Measurements from ENCODE around the gene MSRB3. TPM values are rescaled to one million over a fixed set of nuclear protein-coding genes. Genes with fewer than 3 reads are reported as not detected.

MSRB3 gene
- total and polyA plus RNA-seq, 2 donors (not counting 3 experiments of a cell fraction or from before 2014, with no cell fraction given) = 20.0 to 59.3 TPM

GRCh38 chr12:65367396-65367795 is 88.9 kb downstream of the MSRB3 start:
- DNase-seq (ENCODE audit: low read depth, low spot score) (no peak), FAIRE-seq (no peak)
- no TSS peak for BruUV-seq (replicated peaks)
- Histone ChIP-seq H3K36me3 (ENCODE audit: control insufficient read depth in 2 of 2, extremely low read depth in 1 of 2, insufficient read depth in 2 of 2, low read length in 2 of 2) (no peaks in the 10 kb centered on the region), H3K27me3 (ENCODE audit: control insufficient read depth in 2 of 2, insufficient read depth in 2 of 2, low read length in 2 of 2) (no peaks in the 10 kb centered on the region), H4K20me1 (replicated peaks; ENCODE audit: control insufficient read depth, extremely low read depth, insufficient read depth, low read length) (no peaks in the 10 kb centered on the region), H3K4me1 (ENCODE audit: control insufficient read depth, extremely low read depth, insufficient read depth, low read length) (no peaks in the 10 kb centered on the region), H3K4me2 (ENCODE audit: insufficient read depth, low read length) (no peak overlapping the region), H3K9me1 (replicated peaks; ENCODE audit: control insufficient read depth, extremely low read depth, insufficient read depth, low read length) (peaks cover 2% of the 10 kb centered on the region), H3K79me2 (ENCODE audit: control insufficient read depth, insufficient read depth, low read length) (no peaks in the 10 kb centered on the region), H3K4me3 (replicated peaks in 1 of 3; ENCODE audit: insufficient read depth in 1 of 3, low read depth in 1 of 3, low read length in 3 of 3) (no peak overlapping the region), H3K9ac (replicated peaks; ENCODE audit: extremely low read depth, insufficient read depth, low read length) (no peak overlapping the region), H3K9me3 (replicated peaks; ENCODE audit: control insufficient read depth, insufficient read depth, low read length) (no peaks in the 10 kb centered on the region), H3K27ac (ENCODE audit: insufficient read depth, low read depth, low read length) (no peak overlapping the region), H2AFZ (ENCODE audit: low read depth, low read length) (no peak overlapping the region)
- TF ChIP-seq FOS (IDR thresholded peaks at IDR 0.05; ENCODE audit: borderline replicate concordance, insufficient read depth, low read length) (no peak), POLR2A (IDR thresholded peaks at IDR 0.05; ENCODE audit: low read depth, low read length) (no peak), MYC (IDR thresholded peaks at IDR 0.05; ENCODE audit: low read depth, low read length) (no peak), CTCF (IDR thresholded peaks at IDR 0.05; ENCODE audit: extremely low read depth in 1 of 2, insufficient read depth in 1 of 2, low read depth in 1 of 2, low read length in 2 of 2) (no peak), MAX (IDR thresholded peaks at IDR 0.05; ENCODE audit: insufficient read depth, insufficient read length) (no peak), EZH2 (IDR thresholded peaks at IDR 0.05; ENCODE audit: borderline replicate concordance, low read depth, low read length, severe bottlenecking) (no peak), JUN (IDR thresholded peaks at IDR 0.05; ENCODE audit: borderline replicate concordance, insufficient read depth, insufficient read length, low read depth) (no peak), POLR2AphosphoS5 (IDR thresholded peaks at IDR 0.05; ENCODE audit: insufficient read depth, low read depth, low read length) (no peak), GATA2 (IDR thresholded peaks at IDR 0.05; ENCODE audit: insufficient read depth, insufficient read length, low read depth, low read length) (no peak)
- ChIA-PET CTCF (no interaction called here), POLR2A (no interaction called here)
- intact Hi-C loops (cut with micrococcal nuclease) = no loop called here
- dilution Hi-C loops (cut with MboI; ENCODE audit: extremely low pct_ligation_motif_present, low sequenced_read_pairs) = no loop called here
